BJ (cell line): ENCODE measurements around the gene UBA3. TPM values are rescaled to one million over a fixed set of nuclear protein-coding genes. Genes with fewer than 3 reads are reported as not detected.

Source experiments
- CTCF ChIA-PET: fragments of 350-600 bp; formaldehyde crosslinking; extraction: SDS; loops from one replicate; lab custom pipeline; 2021; ENCODE audit warnings: antibody characterized with exemption, inconsistent platforms; lab: Yijun Ruan, JAX
- POLR2A ChIA-PET: fragments of 300-600 bp; sonication (Branson Sonifier 250); formaldehyde crosslinking; extraction: SDS; loops from one replicate; lab custom pipeline; 2021; ENCODE audit warnings: antibody characterized with exemption; lab: Charles Lee
- DNase-seq: peaks from one replicate; pipeline ENCODE4 v3.0.0-alpha.2; 2011; ENCODE audit warnings: low read depth
- H3K27me3 ChIP-seq: 2 replicates; pipeline ENCODE4 v1.6.0; 2011; ENCODE audit warnings: low read length; ENCODE audit not compliant: control insufficient read depth, insufficient read depth
- H3K36me3 ChIP-seq: 2 replicates; pipeline ENCODE4 v1.5.1; 2011; ENCODE audit warnings: low read length; ENCODE audit not compliant: control insufficient read depth, insufficient read depth
- H3K4me3 ChIP-seq: 2 replicates; pipeline ENCODE4 v1.5.1; 2011; ENCODE audit warnings: low read depth, mild to moderate bottlenecking, control low read depth, low read length
- polyA plus RNA-seq: library from polyadenylated mRNA; depleted of rRNA; stranded (reverse); fragments of >200 nt; gene quantifications from 2 replicates; pipeline ENCODE4 v1.2.3, GENCODE V29; 2011
- TF ChIP-seq, protein P1 (sequence below): IDR thresholded peaks from 2 replicates; pipeline ENCODE4 v1.5.1; 2011; ENCODE audit warnings: low read depth, mild to moderate bottlenecking, control low read depth, inconsistent platforms, low read length, moderate library complexity; ENCODE audit not compliant: insufficient read depth

The UBA3 gene
- polyA plus RNA-seq, 1 experiment, result 36.6 TPM

DNA sequence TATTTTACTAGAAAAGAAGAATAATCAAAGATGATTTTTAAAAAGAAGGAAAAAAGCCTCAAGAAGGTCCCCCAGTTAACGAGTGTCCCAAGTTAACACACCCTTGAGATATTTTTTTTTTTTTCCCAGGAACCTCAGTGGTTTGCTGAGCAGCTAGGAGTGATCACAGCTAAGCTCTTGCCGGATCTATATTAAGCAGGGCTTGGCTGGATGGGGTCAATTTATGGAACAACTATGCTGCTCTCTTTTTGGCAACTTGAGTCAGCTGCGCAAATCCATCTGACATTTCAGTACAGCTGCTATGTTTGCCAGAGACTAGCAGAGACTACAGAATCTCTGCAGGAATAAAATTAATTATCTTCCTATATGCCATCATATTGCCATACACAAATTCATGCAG is 42.2 kb upstream of the UBA3 start, which contains the start of gene LMOD3:
Gene LMOD3, minus strand, starts transcription at position 193 of the 400 bp plus-strand sequence. CDS start 209 bp downstream, outside the sequence.
- CTCF ChIA-PET, result interaction anchor here (0.7 to 5.6 kb wide), 3 partner anchors 14 to 40 kb away, joined by 3 to 75 read pairs (median 19); partner anchors contain the start of gene ARL6IP5

GRCh38 chr3:69121950-69122349 is 41.8 kb upstream of the UBA3 start:
- DNase-seq, result no peak
- Histone ChIP-seq H3K4me3 (no peak overlapping the region), H3K27me3 (peaks cover 2% of the 10 kb centered on the region; the same call in 1 of the 2 replicates), H3K36me3 (no peaks in the 10 kb centered on the region)
- ChIA-PET CTCF (interaction anchor here (0.6 to 5.6 kb wide), 15 partner anchors 10 to 1573 kb away, joined by 3 to 75 read pairs (median 6); partner anchors contain the start of gene ARL6IP5), POLR2A (no interaction called here)
- TF ChIP-seq, protein P1, sequence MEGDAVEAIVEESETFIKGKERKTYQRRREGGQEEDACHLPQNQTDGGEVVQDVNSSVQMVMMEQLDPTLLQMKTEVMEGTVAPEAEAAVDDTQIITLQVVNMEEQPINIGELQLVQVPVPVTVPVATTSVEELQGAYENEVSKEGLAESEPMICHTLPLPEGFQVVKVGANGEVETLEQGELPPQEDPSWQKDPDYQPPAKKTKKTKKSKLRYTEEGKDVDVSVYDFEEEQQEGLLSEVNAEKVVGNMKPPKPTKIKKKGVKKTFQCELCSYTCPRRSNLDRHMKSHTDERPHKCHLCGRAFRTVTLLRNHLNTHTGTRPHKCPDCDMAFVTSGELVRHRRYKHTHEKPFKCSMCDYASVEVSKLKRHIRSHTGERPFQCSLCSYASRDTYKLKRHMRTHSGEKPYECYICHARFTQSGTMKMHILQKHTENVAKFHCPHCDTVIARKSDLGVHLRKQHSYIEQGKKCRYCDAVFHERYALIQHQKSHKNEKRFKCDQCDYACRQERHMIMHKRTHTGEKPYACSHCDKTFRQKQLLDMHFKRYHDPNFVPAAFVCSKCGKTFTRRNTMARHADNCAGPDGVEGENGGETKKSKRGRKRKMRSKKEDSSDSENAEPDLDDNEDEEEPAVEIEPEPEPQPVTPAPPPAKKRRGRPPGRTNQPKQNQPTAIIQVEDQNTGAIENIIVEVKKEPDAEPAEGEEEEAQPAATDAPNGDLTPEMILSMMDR, result no peak

More for the DNA sequence above, 42.2 kb upstream of the UBA3 start, which contains the start of gene LMOD3:
- POLR2A ChIA-PET, result no interaction called here
- no peak for DNase-seq
- no peaks in the 10 kb centered on the region for H3K36me3 ChIP-seq
- H3K4me3 ChIP-seq, result no peak within 1 kb of the TSS
- TF ChIP-seq, protein P1, result no peak
- peaks cover 4% of the 10 kb centered on the region; the same call in 1 of the 2 replicates for H3K27me3 ChIP-seq

- ChIA-PET POLR2A (no interaction called here), CTCF (interaction anchor here (0.6 to 5.6 kb wide), 34 partner anchors 7 to 1574 kb away, joined by 3 to 75 read pairs (median 4); partner anchors contain the start of genes ARL6IP5 and MITF)
- H3K4me3 ChIP-seq, result no peak overlapping the region
- no peaks in the 10 kb centered on the region for H3K36me3 ChIP-seq
- H3K27me3 ChIP-seq, result no peaks in the 10 kb centered on the region; the same call in 1 of the 2 replicates
- TF ChIP-seq, protein P1, result no peak
- DNase-seq, result no peak
Measured at GRCh38 chr3:69121513-69121912, 41.3 kb upstream of the UBA3 start.

DNA sequence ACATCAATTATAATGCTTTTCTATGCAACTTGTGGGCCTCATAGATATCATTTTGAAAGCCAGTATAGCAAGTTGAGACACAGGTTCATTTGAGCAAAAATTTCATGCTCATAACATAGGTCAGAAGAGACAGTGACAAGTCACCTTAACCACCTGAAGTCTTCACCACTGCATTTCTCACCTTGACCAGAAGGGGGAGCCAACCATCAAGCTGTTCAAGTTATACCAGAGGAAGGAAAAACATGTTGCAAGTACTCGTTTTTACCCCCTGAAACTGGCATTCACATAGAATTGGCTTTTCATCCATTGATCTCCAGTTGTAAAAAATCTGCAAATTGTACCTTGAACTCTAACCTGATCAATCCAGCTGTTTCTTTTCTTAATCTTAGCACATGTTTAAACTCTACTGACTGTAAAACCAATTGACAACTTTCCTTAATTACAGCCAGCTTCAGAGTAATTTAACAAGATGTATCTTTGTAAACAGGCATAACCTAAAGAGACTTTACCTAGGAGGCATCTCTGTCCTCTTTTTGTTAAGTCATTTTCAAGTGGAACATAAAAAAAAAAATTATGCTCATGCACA is 40.8 kb upstream of the UBA3 start:
- TF ChIP-seq, protein P1, result peak; percentile 96
- POLR2A ChIA-PET, result no interaction called here
- no peaks in the 10 kb centered on the region for H3K36me3 ChIP-seq
- CTCF ChIA-PET, result interaction anchor here (0.6 to 5.6 kb wide), 37 partner anchors 8 to 1574 kb away, joined by 3 to 75 read pairs (median 4); partner anchors contain the start of genes ARL6IP5 and MITF
- H3K27me3 ChIP-seq, result no peaks in the 10 kb centered on the region; the same call in 1 of the 2 replicates
- H3K4me3 ChIP-seq, result no peak overlapping the region
- DNase-seq, result no peak

DNA sequence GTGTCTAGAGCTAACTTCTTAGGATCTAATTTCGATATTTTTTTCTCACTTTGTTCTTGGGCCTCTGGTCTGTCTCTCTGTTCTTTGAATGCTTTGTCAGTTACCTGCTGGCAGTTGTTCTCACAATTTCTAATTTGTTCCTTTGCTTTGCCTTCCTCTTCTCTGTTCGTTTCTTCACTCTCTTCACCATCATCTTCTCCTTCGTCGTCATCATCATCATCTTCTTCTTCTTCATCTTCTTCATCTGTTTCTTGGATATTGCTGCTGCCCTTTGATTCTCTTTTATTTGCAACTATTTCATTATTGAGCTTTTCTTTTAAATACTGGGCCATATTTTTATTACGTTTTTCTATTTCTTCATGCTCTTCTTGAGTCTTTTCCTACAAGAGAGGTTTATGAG is 39.5 kb upstream of the UBA3 start:
- CTCF ChIA-PET, result interaction anchor here (0.6 to 5.6 kb wide), 17 partner anchors 9 to 552 kb away, joined by 3 to 75 read pairs (median 9); partner anchors contain the start of gene ARL6IP5
- no peaks in the 10 kb centered on the region; the same call in 1 of the 2 replicates for H3K27me3 ChIP-seq
- POLR2A ChIA-PET, result no interaction called here
- H3K4me3 ChIP-seq, result no peak overlapping the region
- H3K36me3 ChIP-seq, result no peaks in the 10 kb centered on the region
- no peak for DNase-seq
- TF ChIP-seq, protein P1, result no peak
